Osteocyte (in vitro differentiated cells): ENCODE data around the gene ASS1. TPM values are rescaled to one million over a fixed set of nuclear protein-coding genes. Genes with fewer than 3 reads are reported as not detected.

Experiments
- DNase-seq: peaks from one replicate; pipeline ENCODE4 v3.0.0; 2021; ENCODE audit warnings: mixed read lengths; ENCODE audit not compliant: unreplicated experiment; ENCODE audit errors: extremely low spot score
- H3K27ac Mint-ChIP-seq: one replicate; pipeline ENCODE4 v1.8.0; 2021; ENCODE audit warnings: mild to moderate bottlenecking, mixed read lengths; ENCODE audit not compliant: unreplicated experiment
- H3K27me3 Mint-ChIP-seq: one replicate; pipeline ENCODE4 v1.8.0; 2021; ENCODE audit warnings: mixed read lengths; ENCODE audit not compliant: unreplicated experiment
- H3K36me3 Mint-ChIP-seq: one replicate; pipeline ENCODE4 v1.8.0; 2021; ENCODE audit warnings: mixed read lengths; ENCODE audit not compliant: unreplicated experiment
- H3K4me1 Mint-ChIP-seq: one replicate; pipeline ENCODE4 v1.8.0; 2021; ENCODE audit warnings: mixed read lengths; ENCODE audit not compliant: unreplicated experiment
- H3K4me3 Mint-ChIP-seq: one replicate; pipeline ENCODE4 v1.8.0; 2021; ENCODE audit warnings: mild to moderate bottlenecking, moderate library complexity, mixed read lengths; ENCODE audit not compliant: unreplicated experiment
- H3K9me3 Mint-ChIP-seq: one replicate; pipeline ENCODE4 v1.8.0; 2021; ENCODE audit warnings: mixed read lengths; ENCODE audit not compliant: unreplicated experiment
- CTCF ChIP-seq: fragments of 200-600 bp; sonication (generic); IDR thresholded peaks from 2 replicates; pipeline ENCODE4 v1.5.0; 2021; ENCODE audit warnings: antibody characterized with exemption, mild to moderate bottlenecking, moderate library complexity
- total RNA-seq: library from RNA; stranded (reverse); gene quantifications from 2 replicates; pipeline ENCODE4 v1.2.1, GENCODE V29; 2021

Gene ASS1
- total RNA-seq, 1 donor from 2014 or later, result 219 TPM

DNA sequence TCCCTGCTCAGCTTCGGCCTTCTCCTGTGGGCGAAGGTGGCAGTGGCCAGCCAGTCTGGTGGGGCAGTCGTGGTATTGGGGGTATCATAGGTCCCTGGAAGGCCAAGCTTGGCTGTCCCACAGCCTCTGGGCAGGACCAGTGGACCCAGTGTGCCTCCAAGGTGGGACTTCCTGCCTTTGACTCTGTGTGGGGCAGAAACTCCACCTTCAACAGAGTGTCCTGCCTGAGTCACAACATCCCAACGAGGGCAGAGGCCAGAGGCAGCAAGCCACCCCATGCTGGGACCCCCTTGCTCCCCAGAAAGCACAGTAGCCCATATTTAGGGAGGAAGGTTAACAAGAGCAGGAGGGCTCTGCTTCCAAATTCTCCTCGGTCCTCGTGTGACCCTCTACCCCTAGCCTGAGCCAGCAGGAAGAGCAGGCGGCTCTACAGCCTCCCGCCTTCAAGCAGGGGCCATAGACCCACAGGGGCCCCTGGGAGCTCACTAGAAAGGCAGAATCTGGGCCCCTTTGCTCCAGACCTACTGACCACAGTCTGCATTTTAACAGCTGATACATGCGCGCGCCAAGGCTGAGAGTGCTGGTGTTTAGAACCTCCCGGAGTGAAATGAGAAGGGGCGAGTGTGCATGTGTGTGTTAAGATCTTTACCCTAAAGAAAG, 83.0 kb downstream of the ASS1 start:
- H3K27ac Mint-ChIP-seq, result no peak overlapping the region
- no peak overlapping the region for H3K4me3 Mint-ChIP-seq
- H3K4me1 Mint-ChIP-seq, result no peaks in the 10 kb centered on the region
- no peak for DNase-seq
- TF ChIP-seq CTCF, result no peak
- H3K9me3 Mint-ChIP-seq, result no peaks in the 10 kb centered on the region
- H3K36me3 Mint-ChIP-seq, result no peaks in the 10 kb centered on the region
- H3K27me3 Mint-ChIP-seq, result peaks cover 59% of the 10 kb centered on the region

- DNase-seq, result no peak
- Mint-ChIP-seq H3K27me3 (peaks cover 54% of the 10 kb centered on the region), H3K36me3 (no peaks in the 10 kb centered on the region), H3K27ac (no peak overlapping the region), H3K9me3 (no peaks in the 10 kb centered on the region), H3K4me3 (no peak overlapping the region), H3K4me1 (no peaks in the 10 kb centered on the region)
- TF ChIP-seq CTCF, result no peak
Observed at GRCh38 chr9:130528674-130529073, 83.9 kb downstream of the ASS1 start.

GRCh38 chr9:130530938-130531337, 86.2 kb downstream of the ASS1 start:
- Mint-ChIP-seq H3K4me3 (no peak overlapping the region), H3K27ac (no peak overlapping the region), H3K4me1 (no peaks in the 10 kb centered on the region), H3K36me3 (no peaks in the 10 kb centered on the region), H3K27me3 (peaks cover 52% of the 10 kb centered on the region), H3K9me3 (no peaks in the 10 kb centered on the region)
- DNase-seq, result no peak
- no peak for TF ChIP-seq CTCF

DNA sequence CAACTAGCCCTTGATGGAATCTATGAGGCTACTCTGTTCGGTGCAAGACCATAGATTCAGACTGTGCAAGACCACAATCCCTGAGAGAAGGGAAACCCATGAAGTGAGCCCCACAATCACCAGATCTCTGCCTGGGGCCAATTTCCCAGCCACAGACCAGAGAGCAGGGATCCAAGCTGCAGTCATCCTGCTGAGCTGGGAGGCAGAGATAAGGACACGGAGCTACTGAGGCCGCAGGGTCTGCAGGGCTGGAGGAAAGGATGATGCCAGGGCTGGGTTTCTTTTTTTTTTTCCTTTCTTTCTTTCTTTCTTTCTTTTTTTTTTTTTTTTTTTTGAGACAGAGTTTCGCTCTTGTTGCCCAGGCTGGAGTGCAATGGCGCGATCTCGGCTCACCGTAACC, 86.9 kb downstream of the ASS1 start:
- H3K9me3 Mint-ChIP-seq, result no peaks in the 10 kb centered on the region
- no peak overlapping the region for H3K4me3 Mint-ChIP-seq
- H3K36me3 Mint-ChIP-seq, result no peaks in the 10 kb centered on the region
- no peak for TF ChIP-seq CTCF
- H3K4me1 Mint-ChIP-seq, result no peaks in the 10 kb centered on the region
- no peak overlapping the region for H3K27ac Mint-ChIP-seq
- DNase-seq, result no peak
- peaks cover 49% of the 10 kb centered on the region for H3K27me3 Mint-ChIP-seq

DNA sequence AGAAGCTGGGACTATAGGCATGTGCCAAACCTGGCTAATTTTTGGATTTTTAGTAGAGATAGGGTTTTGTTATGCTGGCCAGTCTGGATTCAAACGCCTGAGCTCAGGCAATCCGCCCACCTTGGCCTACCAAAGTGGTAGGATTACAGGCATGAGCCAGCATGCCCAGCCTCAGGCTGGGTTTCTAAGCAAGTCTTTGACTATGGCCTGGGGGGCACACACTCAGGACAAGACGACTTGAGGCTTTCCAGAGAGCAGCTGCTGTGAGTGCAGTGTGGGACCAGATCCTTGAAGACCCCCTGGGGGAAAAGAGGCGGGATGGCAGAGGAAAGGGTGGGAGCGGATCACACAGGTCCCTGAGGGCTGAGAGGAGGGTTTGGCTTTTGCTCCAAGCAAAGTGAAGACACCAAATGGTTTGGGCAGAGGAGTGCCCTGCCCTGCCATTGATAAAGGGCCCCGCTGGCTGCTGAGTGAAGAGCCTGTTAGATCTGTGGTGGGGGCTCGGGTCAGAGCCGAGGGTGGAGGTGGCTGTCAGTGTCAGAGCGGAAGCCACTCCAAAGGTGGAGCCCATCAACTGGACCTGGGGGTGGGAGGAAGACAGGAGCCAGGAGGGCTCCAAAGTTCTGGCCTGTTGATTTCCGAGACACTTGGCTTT, 87.8 kb downstream of the ASS1 start:
- DNase-seq, result no peak
- TF ChIP-seq CTCF, result no peak

More for the DNA sequence above, 87.8 kb downstream of the ASS1 start:
- H3K27me3 Mint-ChIP-seq, result peaks cover 49% of the 10 kb centered on the region
- H3K9me3 Mint-ChIP-seq, result no peaks in the 10 kb centered on the region
- no peak overlapping the region for H3K27ac Mint-ChIP-seq
- H3K36me3 Mint-ChIP-seq, result no peaks in the 10 kb centered on the region
- peaks cover under 1% of the 10 kb centered on the region for H3K4me1 Mint-ChIP-seq
- H3K4me3 Mint-ChIP-seq, result no peak overlapping the region
